ENCODE results near the gene ZFYVE27. TPM values are rescaled to one million over a fixed set of nuclear protein-coding genes. Genes with fewer than 3 reads are reported as not detected.

The ZFYVE27 gene
- total RNA-seq, 1 experiment from 2014 or later: 26.0 TPM

DNA sequence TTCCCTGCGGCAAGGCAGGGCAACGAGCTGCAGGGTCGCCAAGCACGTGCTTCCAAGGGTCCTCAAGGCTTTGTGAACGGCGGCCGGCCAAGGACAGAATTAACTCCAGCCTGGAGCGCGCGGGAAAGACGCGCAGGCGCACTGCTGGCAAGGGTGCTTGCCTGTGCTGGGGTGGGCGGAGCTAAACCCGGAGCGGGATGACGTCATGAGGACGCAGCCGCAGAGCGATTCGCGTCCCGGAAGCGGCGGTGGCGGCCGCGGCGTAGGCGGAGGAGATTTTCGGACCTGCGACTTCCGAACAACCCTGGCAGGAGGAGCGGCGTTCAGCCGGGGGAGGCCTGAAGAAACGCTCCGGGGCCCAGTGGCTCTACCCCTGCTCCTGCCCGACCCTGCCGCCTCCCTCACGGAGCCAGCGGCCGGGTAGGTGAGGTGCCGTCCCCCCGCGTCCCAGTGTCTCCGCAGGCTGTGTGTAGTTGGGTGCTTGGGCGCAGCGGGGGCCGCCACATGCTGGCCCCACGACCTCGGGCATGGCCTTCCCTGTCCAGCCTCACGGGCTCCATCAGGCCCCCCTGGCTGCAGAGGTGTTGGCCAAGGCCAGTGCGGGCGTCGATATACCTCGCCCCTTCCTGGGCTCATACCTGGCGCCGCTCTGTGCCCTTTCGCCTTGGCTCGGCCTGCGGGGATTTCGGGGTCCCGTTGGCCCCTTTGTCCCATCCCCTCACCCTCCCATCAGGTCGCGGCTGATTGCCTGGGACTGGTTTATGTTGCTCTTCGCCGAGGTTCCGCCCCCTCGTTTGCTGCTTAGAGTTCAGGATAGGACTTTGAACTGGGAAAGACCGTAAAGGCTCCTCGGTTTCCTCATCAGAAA is at the start of gene ZFYVE27 (continued):
- TF ChIP-seq ZNF512 (CRISPR knock-in tag; IDR thresholded peaks at IDR 0.05; ENCODE audit: borderline replicate concordance) (peak; percentile 97), ATF3 (CRISPR knock-in tag; conservative IDR thresholded peaks at IDR 0.05) (peak; percentile 99), ZNF396 (CRISPR knock-in tag; IDR thresholded peaks at IDR 0.05; ENCODE audit: borderline replicate concordance) (no peak), ETV6 (CRISPR knock-in tag; IDR thresholded peaks at IDR 0.05) (peak; percentile 100), E2F5 (CRISPR knock-in tag; IDR thresholded peaks at IDR 0.05) (peak; percentile 100), NR1H2 (CRISPR knock-in tag; IDR thresholded peaks at IDR 0.05) (peak; percentile 96), SOX15 (CRISPR knock-in tag; IDR thresholded peaks at IDR 0.05) (no peak), TP53 (CRISPR knock-in tag; IDR thresholded peaks at IDR 0.05) (peak; percentile 100), RELA (CRISPR knock-in tag; IDR thresholded peaks at IDR 0.05; ENCODE audit: borderline replicate concordance) (peak; percentile 99), ATF1 (CRISPR knock-in tag; IDR thresholded peaks at IDR 0.05) (peak; percentile 100), ZNF232 (CRISPR knock-in tag; IDR thresholded peaks at IDR 0.05) (peak; percentile 99), NFATC4 (CRISPR knock-in tag; IDR thresholded peaks at IDR 0.05) (no peak), SMAD4 (CRISPR knock-in tag; IDR thresholded peaks at IDR 0.05) (peak; percentile 98), ELF4 (CRISPR knock-in tag; IDR thresholded peaks at IDR 0.05; ENCODE audit: low read depth) (peak; percentile 99), ZMAT4 (CRISPR knock-in tag; IDR thresholded peaks at IDR 0.05) (no peak), ERG (CRISPR knock-in tag; IDR thresholded peaks at IDR 0.05) (no peak), GRHL2 (CRISPR knock-in tag; IDR thresholded peaks at IDR 0.05; ENCODE audit: insufficient replicate concordance, severe bottlenecking) (no peak), FOXK1 (CRISPR knock-in tag; IDR thresholded peaks at IDR 0.05) (peak; percentile 99), TCF7 (CRISPR knock-in tag; IDR thresholded peaks at IDR 0.05; ENCODE audit: low read depth) (peak; percentile 99), PRRX2 (CRISPR knock-in tag; IDR thresholded peaks at IDR 0.05) (no peak), KAT7 (CRISPR knock-in tag; IDR thresholded peaks at IDR 0.05; ENCODE audit: borderline replicate concordance) (peak; percentile 98), GABPB1 (CRISPR knock-in tag; IDR thresholded peaks at IDR 0.05) (peak; percentile 85), ZNF138 (CRISPR knock-in tag; conservative IDR thresholded peaks at IDR 0.05) (peak; percentile 100), ZSCAN18 (CRISPR knock-in tag; IDR thresholded peaks at IDR 0.05) (no peak)
- TF ChIP-seq, protein P1, sequence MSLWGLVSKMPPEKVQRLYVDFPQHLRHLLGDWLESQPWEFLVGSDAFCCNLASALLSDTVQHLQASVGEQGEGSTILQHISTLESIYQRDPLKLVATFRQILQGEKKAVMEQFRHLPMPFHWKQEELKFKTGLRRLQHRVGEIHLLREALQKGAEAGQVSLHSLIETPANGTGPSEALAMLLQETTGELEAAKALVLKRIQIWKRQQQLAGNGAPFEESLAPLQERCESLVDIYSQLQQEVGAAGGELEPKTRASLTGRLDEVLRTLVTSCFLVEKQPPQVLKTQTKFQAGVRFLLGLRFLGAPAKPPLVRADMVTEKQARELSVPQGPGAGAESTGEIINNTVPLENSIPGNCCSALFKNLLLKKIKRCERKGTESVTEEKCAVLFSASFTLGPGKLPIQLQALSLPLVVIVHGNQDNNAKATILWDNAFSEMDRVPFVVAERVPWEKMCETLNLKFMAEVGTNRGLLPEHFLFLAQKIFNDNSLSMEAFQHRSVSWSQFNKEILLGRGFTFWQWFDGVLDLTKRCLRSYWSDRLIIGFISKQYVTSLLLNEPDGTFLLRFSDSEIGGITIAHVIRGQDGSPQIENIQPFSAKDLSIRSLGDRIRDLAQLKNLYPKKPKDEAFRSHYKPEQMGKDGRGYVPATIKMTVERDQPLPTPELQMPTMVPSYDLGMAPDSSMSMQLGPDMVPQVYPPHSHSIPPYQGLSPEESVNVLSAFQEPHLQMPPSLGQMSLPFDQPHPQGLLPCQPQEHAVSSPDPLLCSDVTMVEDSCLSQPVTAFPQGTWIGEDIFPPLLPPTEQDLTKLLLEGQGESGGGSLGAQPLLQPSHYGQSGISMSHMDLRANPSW (CRISPR knock-in tag; conservative IDR thresholded peaks at IDR 0.05; ENCODE audit: low read depth): peak; percentile 97; the same call in 1 of the 2 replicates
- TF ChIP-seq, protein P2, sequence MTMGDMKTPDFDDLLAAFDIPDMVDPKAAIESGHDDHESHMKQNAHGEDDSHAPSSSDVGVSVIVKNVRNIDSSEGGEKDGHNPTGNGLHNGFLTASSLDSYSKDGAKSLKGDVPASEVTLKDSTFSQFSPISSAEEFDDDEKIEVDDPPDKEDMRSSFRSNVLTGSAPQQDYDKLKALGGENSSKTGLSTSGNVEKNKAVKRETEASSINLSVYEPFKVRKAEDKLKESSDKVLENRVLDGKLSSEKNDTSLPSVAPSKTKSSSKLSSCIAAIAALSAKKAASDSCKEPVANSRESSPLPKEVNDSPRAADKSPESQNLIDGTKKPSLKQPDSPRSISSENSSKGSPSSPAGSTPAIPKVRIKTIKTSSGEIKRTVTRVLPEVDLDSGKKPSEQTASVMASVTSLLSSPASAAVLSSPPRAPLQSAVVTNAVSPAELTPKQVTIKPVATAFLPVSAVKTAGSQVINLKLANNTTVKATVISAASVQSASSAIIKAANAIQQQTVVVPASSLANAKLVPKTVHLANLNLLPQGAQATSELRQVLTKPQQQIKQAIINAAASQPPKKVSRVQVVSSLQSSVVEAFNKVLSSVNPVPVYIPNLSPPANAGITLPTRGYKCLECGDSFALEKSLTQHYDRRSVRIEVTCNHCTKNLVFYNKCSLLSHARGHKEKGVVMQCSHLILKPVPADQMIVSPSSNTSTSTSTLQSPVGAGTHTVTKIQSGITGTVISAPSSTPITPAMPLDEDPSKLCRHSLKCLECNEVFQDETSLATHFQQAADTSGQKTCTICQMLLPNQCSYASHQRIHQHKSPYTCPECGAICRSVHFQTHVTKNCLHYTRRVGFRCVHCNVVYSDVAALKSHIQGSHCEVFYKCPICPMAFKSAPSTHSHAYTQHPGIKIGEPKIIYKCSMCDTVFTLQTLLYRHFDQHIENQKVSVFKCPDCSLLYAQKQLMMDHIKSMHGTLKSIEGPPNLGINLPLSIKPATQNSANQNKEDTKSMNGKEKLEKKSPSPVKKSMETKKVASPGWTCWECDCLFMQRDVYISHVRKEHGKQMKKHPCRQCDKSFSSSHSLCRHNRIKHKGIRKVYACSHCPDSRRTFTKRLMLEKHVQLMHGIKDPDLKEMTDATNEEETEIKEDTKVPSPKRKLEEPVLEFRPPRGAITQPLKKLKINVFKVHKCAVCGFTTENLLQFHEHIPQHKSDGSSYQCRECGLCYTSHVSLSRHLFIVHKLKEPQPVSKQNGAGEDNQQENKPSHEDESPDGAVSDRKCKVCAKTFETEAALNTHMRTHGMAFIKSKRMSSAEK (CRISPR knock-in tag; IDR thresholded peaks at IDR 0.05; ENCODE audit: borderline replicate concordance): peak; percentile 98

Data from WTC11 (cell line).